ENCODE data around the gene OR6A2.
"Not testable (repeated sequence)": the region's sequence is repeated elsewhere in the genome, so short reads cannot be mapped to it uniquely, and the experiment has no call there.

OR6A2 gene

DNA sequence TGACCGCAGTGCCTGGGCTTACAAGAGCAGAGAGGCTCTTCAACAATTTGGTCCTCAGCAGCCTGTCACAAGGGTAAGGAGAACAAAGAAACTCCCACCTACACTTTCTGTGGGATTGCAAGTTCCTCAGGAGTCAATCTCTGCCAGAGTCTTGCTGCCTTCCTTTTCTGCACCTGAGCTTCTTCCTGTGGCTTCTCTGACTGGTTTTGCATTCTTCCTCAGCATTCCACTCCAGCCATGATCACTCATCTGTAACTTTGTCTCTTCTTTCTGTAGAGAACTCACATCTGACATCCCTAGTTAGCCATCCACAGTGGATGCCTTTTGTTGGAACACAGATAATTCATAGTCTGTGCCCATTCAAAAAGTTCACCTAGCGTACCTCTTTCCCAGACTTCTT, 14.2 kb upstream of the OR6A2 start:
- Histone ChIP-seq H3K27me3 (ENCODE audit: insufficient read depth, low read depth, severe bottlenecking) (no peaks in the 10 kb centered on the region), H3K27ac (no peak overlapping the region), H3K4me3 (ENCODE audit: low read depth, low read length) (no peak overlapping the region), H3K36me3 (no peaks in the 10 kb centered on the region), H3K9me3 (ENCODE audit: severe bottlenecking) (no peaks in the 10 kb centered on the region)
- TF ChIP-seq, protein P1, sequence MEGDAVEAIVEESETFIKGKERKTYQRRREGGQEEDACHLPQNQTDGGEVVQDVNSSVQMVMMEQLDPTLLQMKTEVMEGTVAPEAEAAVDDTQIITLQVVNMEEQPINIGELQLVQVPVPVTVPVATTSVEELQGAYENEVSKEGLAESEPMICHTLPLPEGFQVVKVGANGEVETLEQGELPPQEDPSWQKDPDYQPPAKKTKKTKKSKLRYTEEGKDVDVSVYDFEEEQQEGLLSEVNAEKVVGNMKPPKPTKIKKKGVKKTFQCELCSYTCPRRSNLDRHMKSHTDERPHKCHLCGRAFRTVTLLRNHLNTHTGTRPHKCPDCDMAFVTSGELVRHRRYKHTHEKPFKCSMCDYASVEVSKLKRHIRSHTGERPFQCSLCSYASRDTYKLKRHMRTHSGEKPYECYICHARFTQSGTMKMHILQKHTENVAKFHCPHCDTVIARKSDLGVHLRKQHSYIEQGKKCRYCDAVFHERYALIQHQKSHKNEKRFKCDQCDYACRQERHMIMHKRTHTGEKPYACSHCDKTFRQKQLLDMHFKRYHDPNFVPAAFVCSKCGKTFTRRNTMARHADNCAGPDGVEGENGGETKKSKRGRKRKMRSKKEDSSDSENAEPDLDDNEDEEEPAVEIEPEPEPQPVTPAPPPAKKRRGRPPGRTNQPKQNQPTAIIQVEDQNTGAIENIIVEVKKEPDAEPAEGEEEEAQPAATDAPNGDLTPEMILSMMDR (IDR thresholded peaks at IDR 0.05; ENCODE audit: low read depth, low read length): no peak
- no peak for DNase-seq

DNA sequence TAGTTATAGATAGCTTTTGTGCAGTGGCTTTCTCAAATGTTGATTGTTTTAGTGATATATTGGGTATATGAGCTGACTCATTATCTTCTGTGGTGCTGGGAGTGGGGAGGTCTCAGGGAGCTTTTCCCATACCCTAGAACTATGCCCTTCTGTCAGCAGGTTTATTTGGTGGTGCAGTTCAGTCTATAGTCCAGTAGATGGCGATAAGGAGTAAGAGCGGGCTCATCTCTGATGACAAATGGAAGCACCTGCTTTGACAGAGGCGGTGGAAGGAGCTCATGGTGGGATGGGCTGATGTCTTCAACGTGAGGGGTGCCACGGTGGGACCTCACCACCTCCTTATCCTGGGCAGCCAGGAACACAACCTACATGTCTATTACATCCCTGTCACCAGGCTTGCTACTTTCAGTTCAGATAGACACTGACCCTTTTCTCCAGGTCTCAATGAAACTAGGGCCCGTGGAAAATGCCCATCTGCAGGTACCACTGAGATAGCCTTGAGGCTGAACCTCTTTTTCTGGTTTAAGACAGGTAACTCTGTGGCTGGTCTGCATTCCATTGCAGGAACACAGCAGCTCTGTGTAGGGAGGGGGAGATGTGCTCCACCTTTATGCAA, 13.0 kb upstream of the OR6A2 start:
- no peaks in the 10 kb centered on the region for H3K36me3 ChIP-seq
- peak; percentile 33 for DNase-seq
- no peaks in the 10 kb centered on the region for H3K9me3 ChIP-seq (ENCODE audit: severe bottlenecking)
- TF ChIP-seq, protein P1 (IDR thresholded peaks at IDR 0.05; ENCODE audit: low read depth, low read length): peak; percentile 90
- no peak overlapping the region for H3K27ac ChIP-seq
- H3K27me3 ChIP-seq (ENCODE audit: insufficient read depth, low read depth, severe bottlenecking): no peaks in the 10 kb centered on the region
- no peak overlapping the region for H3K4me3 ChIP-seq (ENCODE audit: low read depth, low read length)

DNA sequence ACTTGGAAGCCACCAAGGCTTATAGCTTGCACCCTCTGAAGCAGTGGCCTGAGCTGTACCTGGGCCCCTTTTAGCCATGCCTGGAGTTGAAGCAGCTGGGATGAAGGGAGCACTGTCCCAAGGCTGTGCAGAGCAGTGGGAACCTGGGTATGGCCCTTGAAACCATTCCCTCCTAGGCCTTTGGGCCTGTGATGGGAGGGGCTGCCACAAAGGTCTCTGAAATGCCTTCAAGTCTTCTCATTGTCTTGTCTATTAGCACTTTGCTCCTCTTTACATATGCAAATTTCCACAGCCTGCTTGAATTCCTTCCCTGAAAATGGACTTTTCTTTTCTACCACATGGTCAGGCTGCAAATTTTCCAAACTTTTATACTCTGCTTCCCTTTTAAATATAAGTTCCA, 1.6 kb upstream of the OR6A2 start:
- not testable (repeated sequence) for H3K27ac ChIP-seq; H3K36me3 ChIP-seq; DNase-seq; H3K9me3 ChIP-seq (ENCODE audit: severe bottlenecking); H3K4me3 ChIP-seq (ENCODE audit: low read depth, low read length); H3K27me3 ChIP-seq (ENCODE audit: insufficient read depth, low read depth, severe bottlenecking)

- Histone ChIP-seq H3K36me3 (no peaks in the 10 kb centered on the region), H3K9me3 (ENCODE audit: severe bottlenecking) (no peaks in the 10 kb centered on the region), H3K27ac (no peak overlapping the region), H3K27me3 (ENCODE audit: insufficient read depth, low read depth, severe bottlenecking) (no peaks in the 10 kb centered on the region), H3K4me3 (ENCODE audit: low read depth, low read length) (no peak overlapping the region)
- no peak for DNase-seq
- TF ChIP-seq, protein P1 (IDR thresholded peaks at IDR 0.05; ENCODE audit: low read depth, low read length): no peak
These were observed 4.8 kb downstream of the OR6A2 start for GRCh38 chr11:6794639-6795038.

GRCh38 chr11:6790546-6790945, 8.9 kb downstream of the OR6A2 start:
- Histone ChIP-seq H3K27ac (no peak overlapping the region), H3K4me3 (ENCODE audit: low read depth, low read length) (no peak overlapping the region), H3K36me3 (no peaks in the 10 kb centered on the region), H3K9me3 (ENCODE audit: severe bottlenecking) (no peaks in the 10 kb centered on the region), H3K27me3 (ENCODE audit: insufficient read depth, low read depth, severe bottlenecking) (no peaks in the 10 kb centered on the region)
- TF ChIP-seq, protein P1 (IDR thresholded peaks at IDR 0.05; ENCODE audit: low read depth, low read length): no peak
- no peak for DNase-seq

- Histone ChIP-seq H3K27ac (no peak within 1 kb of the TSS), H3K36me3 (no peaks in the 10 kb centered on the region), H3K9me3 (ENCODE audit: severe bottlenecking) (no peaks in the 10 kb centered on the region), H3K4me3 (ENCODE audit: low read depth, low read length) (no peak within 1 kb of the TSS), H3K27me3 (ENCODE audit: insufficient read depth, low read depth, severe bottlenecking) (no peaks in the 10 kb centered on the region)
- TF ChIP-seq, protein P1 (IDR thresholded peaks at IDR 0.05; ENCODE audit: low read depth, low read length): no peak
- no peak for DNase-seq
These were observed 16.8 kb downstream of the OR6A2 start, which contains the start of gene OR2AG1 for GRCh38 chr11:6782720-6783119. TSS of gene OR2AG1 (plus strand) at chr11:6783020. CDS start at chr11:6785038, 2,018 bp downstream.

Measured in WERI-Rb-1 (cell line).